A549 (cell line): Measurements from ENCODE around the gene PHKB. TPM values are rescaled to one million over a fixed set of nuclear protein-coding genes. Genes with fewer than 3 reads are reported as not detected.
A peak's percentile ranks its signal among the peaks of the same experiment; 100 is the strongest.

Source experiments
- ATAC-seq, 2 experiments: fragments of 200-7000 bp in 1 of 2; fragments of >200 bp in 1 of 2; cut with Nextera tagmentation in 1 of 2; cut with Tn5 transposase in 1 of 2; 3 replicates each; pipeline versions ENCODE4 v1.8.0 to v1.9.1; 2018 to 2020; ENCODE audit warnings: mild to moderate bottlenecking in 1 of 2, moderate library complexity in 1 of 2
- CTCF ChIA-PET: fragments of 300-600 bp; sonication (Branson Sonifier 250); formaldehyde crosslinking; extraction: SDS; loops from one replicate; lab custom pipeline; 2021; ENCODE audit warnings: antibody characterized with exemption, inconsistent platforms; lab: Yijun Ruan, JAX
- POLR2A ChIA-PET: fragments of 350-600 bp; formaldehyde crosslinking; extraction: SDS; loops from one replicate; lab custom pipeline; 2021; ENCODE audit warnings: antibody characterized with exemption, inconsistent platforms; lab: Yijun Ruan, JAX
- DNase-seq, 2 experiments: peaks; one replicate each; pipeline versions ENCODE4 v3.0.0 to v3.0.0-alpha.2; 2011 to 2016; ENCODE audit warnings: low read depth in 1 of 2, low spot score in 1 of 2
- FAIRE-seq: peaks from 2 replicates; lab custom pipeline; 2011; peaks lifted over from hg19 to GRCh38; lab: Jason Lieb, UNC
- H3K27ac ChIP-seq, 2 experiments: fragments of >200 bp; sonication (Bioruptor Twin); formaldehyde crosslinking; 3 replicates each; pipeline ENCODE4 v1.5.1; 2016 to 2017
- H3K4me1 ChIP-seq: fragments of >200 bp; sonication (Bioruptor Twin); formaldehyde crosslinking; 3 replicates; pipeline ENCODE4 v1.6.1; 2016
- H3K4me2 ChIP-seq: fragments of >200 bp; sonication (Bioruptor Twin); formaldehyde crosslinking; 3 replicates; pipeline ENCODE4 v1.6.1; 2016
- H3K4me3 ChIP-seq: fragments of >200 bp; sonication (Bioruptor Twin); formaldehyde crosslinking; 3 replicates; pipeline ENCODE4 v1.5.1; 2016
- H3K9me3 ChIP-seq: fragments of >200 bp; sonication (Bioruptor Twin); formaldehyde crosslinking; 3 replicates; pipeline ENCODE4 v1.6.1; 2016
- ATOH8 ChIP-seq: fragments of 250-450 bp; sonication (Bioruptor Pico); IDR thresholded peaks from 2 replicates; pipeline ENCODE4 v1.5.0; 2020; ENCODE audit warnings: low read depth, mild to moderate bottlenecking, moderate library complexity
- BCL3 ChIP-seq: fragments of >200 bp; sonication (Bioruptor Twin); formaldehyde crosslinking; IDR thresholded peaks from 3 replicates; pipeline ENCODE4 v1.6.1; 2016
- BHLHE40 ChIP-seq: IDR thresholded peaks from 2 replicates; pipeline ENCODE4 v1.6.1; 2012; ENCODE audit warnings: low read depth, low read length, inconsistent platforms
- CBX2 ChIP-seq: fragments of 200-600 bp; sonication (generic); IDR thresholded peaks from 2 replicates; pipeline ENCODE4 v1.6.1; 2016; ENCODE audit warnings: low read depth, mild to moderate bottlenecking, borderline replicate concordance
- ESRRA ChIP-seq: fragments of 150-350 bp; IDR thresholded peaks from 2 replicates; pipeline ENCODE4 v1.6.1; 2014; ENCODE audit warnings: mild to moderate bottlenecking, low read length, borderline replicate concordance
- FOSB ChIP-seq: fragments of 250-450 bp; sonication (Bioruptor Pico); IDR thresholded peaks from 2 replicates; pipeline ENCODE4 v1.5.0; 2020; ENCODE audit warnings: mild to moderate bottlenecking, moderate library complexity
- FOSL2 ChIP-seq, 2 experiments: fragments of 450-650 bp in 1 of 2; fragments of >200 bp in 1 of 2; sonication (Bioruptor Twin) in 1 of 2; formaldehyde crosslinking; IDR thresholded peaks; 2 replicates each; pipeline versions ENCODE4 v1.5.0 to v1.6.1; 2016 to 2020; ENCODE audit warnings: mild to moderate bottlenecking in 1 of 2, moderate library complexity in 1 of 2
- FOXS1 ChIP-seq: fragments of 250-450 bp; sonication (Bioruptor Pico); IDR thresholded peaks from 2 replicates; pipeline ENCODE4 v1.5.0; 2020; ENCODE audit warnings: mild to moderate bottlenecking, moderate library complexity
- HES2 ChIP-seq: fragments of >200 bp; sonication (Bioruptor Twin); formaldehyde crosslinking; IDR thresholded peaks from 2 replicates; pipeline ENCODE4 v1.6.1; 2016
- HEYL ChIP-seq: fragments of 250-450 bp; sonication (Bioruptor Pico); IDR thresholded peaks from 2 replicates; pipeline ENCODE4 v1.8.0; 2021; ENCODE audit warnings: mild to moderate bottlenecking, moderate library complexity
- HOXB5 ChIP-seq: fragments of 250-450 bp; sonication (Bioruptor Pico); IDR thresholded peaks from 2 replicates; pipeline ENCODE4 v1.5.0; 2020; ENCODE audit warnings: mild to moderate bottlenecking, moderate library complexity
- JUNB ChIP-seq: fragments of >200 bp; sonication (Bioruptor Twin); formaldehyde crosslinking; IDR thresholded peaks from 2 replicates; pipeline ENCODE4 v1.6.1; 2016
- KDM1A ChIP-seq: fragments of 200-600 bp; sonication (generic); IDR thresholded peaks from 2 replicates; pipeline ENCODE4 v1.6.1; 2016; ENCODE audit warnings: low read depth, mild to moderate bottlenecking
- MAFK ChIP-seq: fragments of 450-650 bp; IDR thresholded peaks from 2 replicates; pipeline ENCODE4 v1.6.1; 2014; ENCODE audit not compliant: partially characterized antibody
- NFE2L2 ChIP-seq: fragments of 150-350 bp; conservative IDR thresholded peaks from 2 replicates; pipeline ENCODE4 v1.6.1; 2014; ENCODE audit warnings: low read length
- NR3C1 ChIP-seq: fragments of >200 bp; sonication (Bioruptor Twin); formaldehyde crosslinking; IDR thresholded peaks from 3 replicates; pipeline ENCODE4 v1.6.1; 2017
- PBX3 ChIP-seq: IDR thresholded peaks from 2 replicates; pipeline ENCODE4 v1.6.1; 2012
- PHF8 ChIP-seq: fragments of 200-600 bp; sonication (generic); IDR thresholded peaks from 2 replicates; pipeline ENCODE4 v1.6.1; 2016; ENCODE audit warnings: low read depth, mild to moderate bottlenecking, antibody characterized with exemption, moderate library complexity, borderline replicate concordance
- POLR2AphosphoS2 ChIP-seq: conservative IDR thresholded peaks from 2 replicates; pipeline ENCODE4 v1.6.1; 2012; ENCODE audit warnings: low read length, improper control_type of control experiment, inconsistent platforms
- RAD21 ChIP-seq, 2 experiments: fragments of >200 bp in 1 of 2; sonication (Bioruptor Twin) in 1 of 2; formaldehyde crosslinking in 1 of 2; IDR thresholded peaks in 1 of 2; conservative IDR thresholded peaks in 1 of 2; 2 replicates in 1 of 2; 3 replicates in 1 of 2; pipeline ENCODE4 v1.6.1; 2012 to 2018; ENCODE audit warnings: inconsistent platforms in 1 of 2
- RARB ChIP-seq: fragments of 250-450 bp; sonication (Bioruptor Pico); IDR thresholded peaks from 2 replicates; pipeline ENCODE4 v1.8.0; 2021; ENCODE audit warnings: mild to moderate bottlenecking, moderate library complexity
- RFX5 ChIP-seq: fragments of 450-650 bp; IDR thresholded peaks from 2 replicates; pipeline ENCODE4 v1.7.1; 2014; ENCODE audit warnings: antibody characterized with exemption, mild to moderate bottlenecking, moderate library complexity
- TP53 ChIP-seq: fragments of 250-450 bp; sonication (Bioruptor Pico); IDR thresholded peaks from 2 replicates; pipeline ENCODE4 v1.5.0; 2021; ENCODE audit warnings: mild to moderate bottlenecking, moderate library complexity
- USF2 ChIP-seq: fragments of 450-650 bp; IDR thresholded peaks from 2 replicates; pipeline ENCODE4 v1.6.1; 2014; ENCODE audit warnings: antibody characterized with exemption
- ZC3H11A ChIP-seq: fragments of 450-650 bp; IDR thresholded peaks from 2 replicates; pipeline ENCODE4 v1.6.1; 2014; ENCODE audit warnings: antibody characterized with exemption, mild to moderate bottlenecking
- ZSCAN20 ChIP-seq: fragments of 250-450 bp; sonication (Bioruptor Pico); IDR thresholded peaks from 2 replicates; pipeline ENCODE4 v1.8.0; 2022; ENCODE audit warnings: mild to moderate bottlenecking, moderate library complexity
- WGBS: methylation state at CpG from one replicate; pipeline ENCODE4 v1.1.6; 2017; ENCODE audit errors: missing lambda C conversion rate; 5-methylcytosine and 5-hydroxymethylcytosine counted together
- polyA plus RNA-seq, 4 experiments: library from polyadenylated mRNA; depleted of rRNA in 3 of 4; stranded (reverse); fragments of >200 nt; fragmentation: RNase III in 1 of 4; extraction: RNeasy Plus Mini Kit Qiagen cat#74134 plus additional on column Dnase treatment in 1 of 4; gene quantifications; 2 replicates in 3 of 4; 3 replicates in 1 of 4; pipeline ENCODE4 v1.2.3, GENCODE V29; 2011 to 2017

PHKB gene
- polyA plus RNA-seq, 2 of the 4 experiments (the other 2 are of a cell fraction): 33.2 to 96.8 TPM

- ATAC-seq: peak in 1 of 2 experiments; percentile 56; a peak in 3 of 6 replicates
- FAIRE-seq: no peak
- 28% methylated on average over 2 of the region's 2 CpGs for WGBS
- no peaks in the 10 kb centered on the region for H3K9me3 ChIP-seq
- CTCF ChIA-PET: no interaction called here
- peaks cover 15% of the 10 kb centered on the region for H3K4me1 ChIP-seq
- DNase-seq: peak in 1 of 2 experiments; percentile 21
- POLR2A ChIA-PET: no interaction called here
- H3K4me3 ChIP-seq: no peak overlapping the region
- no peak overlapping the region for H3K27ac ChIP-seq
- no peak for TF ChIP-seq FOSL2 (IDR thresholded peaks at IDR 0.05)
- TF ChIP-seq FOSL2 (CRISPR knock-in tag; IDR thresholded peaks at IDR 0.05): no peak
- TF ChIP-seq HES2: no peak
- TF ChIP-seq MAFK: peak; percentile 2
- TF ChIP-seq KDM1A: no peak
- TF ChIP-seq ATOH8 (CRISPR knock-in tag): no peak
- peak overlapping the region; percentile 49 for H3K4me2 ChIP-seq
Observed at GRCh38 chr16:47523342-47524006, 62.3 kb downstream of the PHKB start.

- ChIA-PET CTCF (no interaction called here), POLR2A (no interaction called here)
- FAIRE-seq (no peak), DNase-seq (no peak), ATAC-seq (no peak)
- no peak for TF ChIP-seq MAFK
- no peak overlapping the region for H3K27ac ChIP-seq
- H3K4me3 ChIP-seq: no peak overlapping the region
- H3K4me1 ChIP-seq: peaks cover 15% of the 10 kb centered on the region
- H3K4me2 ChIP-seq: no peak overlapping the region; the same call in 2 of the 3 replicates
- 84% methylated on average over 5 of the region's 5 CpGs for WGBS
- H3K9me3 ChIP-seq: no peaks in the 10 kb centered on the region
Observed at GRCh38 chr16:47524007-47524405, 62.9 kb downstream of the PHKB start.

- Histone ChIP-seq H3K4me2 (no peak overlapping the region), H3K27ac (no peak overlapping the region), H3K4me1 (peaks cover 3% of the 10 kb centered on the region), H3K9me3 (no peaks in the 10 kb centered on the region), H3K4me3 (no peak overlapping the region)
- 92% methylated on average over 4 of the region's 4 CpGs for WGBS
- ATAC-seq (no peak), DNase-seq (no peak), FAIRE-seq (no peak)
- CTCF ChIA-PET: interaction anchor here (0.6 kb wide), 1 partner anchor 23 kb away, joined by 3 read pairs; no protein-coding TSS in a partner anchor
- TF ChIP-seq POLR2AphosphoS2 (no peak), BCL3 (no peak), ESRRA (no peak), ZC3H11A (no peak), JUNB (no peak), FOXS1 (CRISPR knock-in tag) (no peak), NFE2L2 (no peak), HEYL (CRISPR knock-in tag) (no peak)
- POLR2A ChIA-PET: no interaction called here
Observed at GRCh38 chr16:47528431-47528830, 67.3 kb downstream of the PHKB start.

- H3K9me3 ChIP-seq: no peaks in the 10 kb centered on the region
- no peak overlapping the region for H3K4me2 ChIP-seq
- CTCF ChIA-PET: no interaction called here
- 96% methylated on average over 4 of the region's 8 CpGs for WGBS
- ATAC-seq (no peak), DNase-seq (no peak), FAIRE-seq (no peak)
- H3K27ac ChIP-seq: no peak overlapping the region
- H3K4me1 ChIP-seq: no peaks in the 10 kb centered on the region
- no peak overlapping the region for H3K4me3 ChIP-seq
- POLR2A ChIA-PET: no interaction called here
- TF ChIP-seq RFX5 (no peak), BHLHE40 (no peak), CBX2 (no peak), HES2 (no peak), RARB (CRISPR knock-in tag) (no peak), ZSCAN20 (CRISPR knock-in tag) (no peak), HOXB5 (no peak), FOSB (CRISPR knock-in tag) (no peak), PBX3 (no peak), PHF8 (no peak), FOSL2 (IDR thresholded peaks at IDR 0.05) (no peak), FOSL2 (CRISPR knock-in tag; IDR thresholded peaks at IDR 0.05) (no peak), USF2 (no peak), TP53 (no peak), NR3C1 (no peak), RAD21 (conservative IDR thresholded peaks at IDR 0.05 in 1 of 2, IDR thresholded peaks at IDR 0.05 in 1 of 2) (no peak)
Observed at GRCh38 chr16:47533744-47534292, 72.7 kb downstream of the PHKB start.
